OCI-LY1 (cell line): ENCODE results near the gene BCL2L15.

Experiments used
- H2AFZ ChIP-seq: fragments of 200-600 bp; sonication (generic), shearing (Covaris generic); 2 replicates; pipeline ENCODE4 v1.6.0; 2014; ENCODE audit warnings: antibody characterized with exemption, mild to moderate bottlenecking, low read length
- H3F3A ChIP-seq: fragments of 200-600 bp; sonication (generic), shearing (Covaris generic); 2 replicates; pipeline ENCODE4 v1.6.0; 2014; ENCODE audit warnings: mild to moderate bottlenecking, antibody characterized with exemption, low read length, moderate library complexity; ENCODE audit not compliant: insufficient read depth
- H3K27ac ChIP-seq: fragments of 200-600 bp; sonication (generic); 2 replicates; pipeline ENCODE4 v1.5.1; 2014; ENCODE audit warnings: low read length, mixed run types, mild to moderate bottlenecking, low read depth; ENCODE audit not compliant: poor library complexity, severe bottlenecking
- H3K27me3 ChIP-seq: fragments of 200-600 bp; sonication (generic); 2 replicates; pipeline ENCODE4 v1.6.0; 2014; ENCODE audit warnings: antibody characterized with exemption, mild to moderate bottlenecking, low read length, moderate library complexity; ENCODE audit not compliant: insufficient read depth
- H3K36me3 ChIP-seq: fragments of 200-600 bp; sonication (generic); 2 replicates; pipeline ENCODE4 v1.6.1; 2014; ENCODE audit warnings: mild to moderate bottlenecking, antibody characterized with exemption, low read length, moderate library complexity, mixed read lengths; ENCODE audit not compliant: insufficient read depth
- H3K4me1 ChIP-seq: fragments of 200-600 bp; sonication (generic); 2 replicates; pipeline ENCODE4 v1.5.1; 2014; ENCODE audit warnings: mild to moderate bottlenecking, low read length, moderate library complexity; ENCODE audit not compliant: insufficient read depth, severe bottlenecking
- H3K4me2 ChIP-seq: fragments of 200-600 bp; sonication (generic), shearing (Covaris generic); 2 replicates; pipeline ENCODE4 v1.6.1; 2014; ENCODE audit warnings: low read length
- H3K4me3 ChIP-seq: fragments of 200-600 bp; sonication (generic); 2 replicates; pipeline ENCODE4 v1.5.1; 2014; ENCODE audit warnings: low read length, low read depth, mild to moderate bottlenecking, mixed read lengths; ENCODE audit not compliant: poor library complexity, severe bottlenecking
- H3K79me2 ChIP-seq: fragments of 200-600 bp; shearing (Covaris generic); 2 replicates; pipeline ENCODE4 v1.6.1; 2016; ENCODE audit warnings: mixed run types, low read length, mixed read lengths; ENCODE audit not compliant: insufficient read depth
- H3K9ac ChIP-seq: fragments of 200-600 bp; sonication (generic), shearing (Covaris generic); 2 replicates; pipeline ENCODE4 v1.6.1; 2014; ENCODE audit warnings: mild to moderate bottlenecking, low read length, mixed read lengths
- H3K9me2 ChIP-seq: fragments of 200-600 bp; sonication (generic), shearing (Covaris generic); 2 replicates; pipeline ENCODE4 v1.6.1; 2014; ENCODE audit warnings: low read depth, mild to moderate bottlenecking, low read length, mixed read lengths
- H3K9me3 ChIP-seq: fragments of 200-600 bp; shearing (Covaris generic); 2 replicates; pipeline ENCODE4 v1.6.1; 2014; ENCODE audit warnings: low read length, mixed read lengths
- H4K20me1 ChIP-seq: fragments of 200-600 bp; sonication (generic), shearing (Covaris generic); 2 replicates; pipeline ENCODE4 v1.6.0; 2016; ENCODE audit warnings: mild to moderate bottlenecking, low read length; ENCODE audit not compliant: insufficient read depth
- CTCF ChIP-seq: fragments of 200-600 bp; sonication (generic), shearing (Covaris generic); IDR thresholded peaks from 2 replicates; pipeline ENCODE4 v1.5.1; 2017; ENCODE audit warnings: mild to moderate bottlenecking, antibody characterized with exemption, low read length, moderate library complexity, mixed read lengths
- EZH2 ChIP-seq: fragments of 200-600 bp; sonication (generic), shearing (Covaris generic); IDR thresholded peaks from 2 replicates; pipeline ENCODE4 v1.8.0; 2017; ENCODE audit warnings: borderline replicate concordance, mixed run types, mild to moderate bottlenecking, antibody characterized with exemption, low read length, moderate library complexity, mixed read lengths

The BCL2L15 gene

GRCh38 chr1:113874012-113874879 is 13.1 kb downstream of the BCL2L15 start:
- Histone ChIP-seq H3F3A (0 out of 2 replicates have a peak, but pooled peaks cover 5% of the 10 kb centered on the region), H3K27ac (peak overlapping the region; percentile 97), H3K4me2 (peak overlapping the region; percentile 25; the same call in 1 of the 2 replicates), H3K4me3 (no peak overlapping the region), H3K9me2 (no peaks in the 10 kb centered on the region), H3K36me3 (no peaks in the 10 kb centered on the region), H3K4me1 (peaks cover 56% of the 10 kb centered on the region), H4K20me1 (no peaks in the 10 kb centered on the region), H3K9me3 (no peaks in the 10 kb centered on the region), H2AFZ (peak overlapping the region; percentile 64; the same call in 1 of the 2 replicates), H3K79me2 (peaks cover 20% of the 10 kb centered on the region), H3K27me3 (no peaks in the 10 kb centered on the region), H3K9ac (no peak overlapping the region)
- TF ChIP-seq CTCF (peak; percentile 70), EZH2 (no peak)

- Histone ChIP-seq H3K9me2 (no peaks in the 10 kb centered on the region), H3K9ac (peak overlapping the region; percentile 89), H3K4me1 (peaks cover 74% of the 10 kb centered on the region), H3K79me2 (peaks cover 38% of the 10 kb centered on the region), H3K9me3 (no peaks in the 10 kb centered on the region), H3K4me2 (peak overlapping the region; percentile 88), H2AFZ (peak overlapping the region; percentile 21; the same call in 1 of the 2 replicates), H3F3A (0 out of 2 replicates have a peak, but pooled peaks cover 5% of the 10 kb centered on the region), H4K20me1 (no peaks in the 10 kb centered on the region), H3K4me3 (peak overlapping the region; percentile 81), H3K27ac (peak overlapping the region; percentile 97), H3K36me3 (no peaks in the 10 kb centered on the region; the same call in 1 of the 2 replicates), H3K27me3 (no peaks in the 10 kb centered on the region)
- TF ChIP-seq CTCF (no peak), EZH2 (no peak)
These were observed 15.0 kb downstream of the BCL2L15 start for GRCh38 chr1:113872219-113872935.

GRCh38 chr1:113871597-113872113 is 15.7 kb downstream of the BCL2L15 start, which contains the start of gene PTPN22:
PTPN22 (minus strand) TSS chr1:113871712.
- H3K9ac ChIP-seq: peak within 1 kb of the TSS; percentile 89
- no peak for TF ChIP-seq EZH2
- no peak for TF ChIP-seq CTCF
- H2AFZ ChIP-seq: peak within 1 kb of the TSS; percentile 21; the same call in 1 of the 2 replicates
- no peaks in the 10 kb centered on the region for H3K27me3 ChIP-seq
- peaks cover 77% of the 10 kb centered on the region for H3K4me1 ChIP-seq
- H4K20me1 ChIP-seq: no peaks in the 10 kb centered on the region
- H3F3A ChIP-seq: 0 out of 2 replicates have a peak, but pooled peaks cover 5% of the 10 kb centered on the region
- peak within 1 kb of the TSS; percentile 97 for H3K27ac ChIP-seq
- peak within 1 kb of the TSS; percentile 81 for H3K4me3 ChIP-seq
- peak within 1 kb of the TSS; percentile 88 for H3K4me2 ChIP-seq
- H3K9me3 ChIP-seq: no peaks in the 10 kb centered on the region
- no peaks in the 10 kb centered on the region for H3K9me2 ChIP-seq
- H3K36me3 ChIP-seq: peaks cover 3% of the 10 kb centered on the region
- peaks cover 45% of the 10 kb centered on the region for H3K79me2 ChIP-seq
